ENCODE measurements around the gene PEX19.

PEX19 gene

DNA sequence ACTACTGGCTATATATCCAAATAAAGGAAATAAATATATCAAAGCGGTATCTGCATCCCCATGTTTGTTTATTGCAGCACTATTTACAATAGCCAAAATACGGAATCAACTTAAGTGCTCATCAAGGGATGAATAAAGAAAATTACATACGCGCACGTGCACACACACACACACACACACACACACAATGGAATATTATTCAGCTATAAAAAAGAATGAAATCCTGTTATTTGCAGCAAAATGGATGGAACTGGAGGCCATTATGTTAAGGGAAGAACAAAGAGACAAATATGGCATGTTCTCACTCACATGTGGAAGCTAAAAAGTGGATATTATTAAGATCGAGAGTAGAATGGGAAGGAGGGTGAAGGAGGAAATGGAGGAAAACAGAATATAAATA lies 37.9 kb upstream of the PEX19 start:
- DNase-seq (ENCODE audit: low read depth) = no peak
- TF ChIP-seq, protein P1, sequence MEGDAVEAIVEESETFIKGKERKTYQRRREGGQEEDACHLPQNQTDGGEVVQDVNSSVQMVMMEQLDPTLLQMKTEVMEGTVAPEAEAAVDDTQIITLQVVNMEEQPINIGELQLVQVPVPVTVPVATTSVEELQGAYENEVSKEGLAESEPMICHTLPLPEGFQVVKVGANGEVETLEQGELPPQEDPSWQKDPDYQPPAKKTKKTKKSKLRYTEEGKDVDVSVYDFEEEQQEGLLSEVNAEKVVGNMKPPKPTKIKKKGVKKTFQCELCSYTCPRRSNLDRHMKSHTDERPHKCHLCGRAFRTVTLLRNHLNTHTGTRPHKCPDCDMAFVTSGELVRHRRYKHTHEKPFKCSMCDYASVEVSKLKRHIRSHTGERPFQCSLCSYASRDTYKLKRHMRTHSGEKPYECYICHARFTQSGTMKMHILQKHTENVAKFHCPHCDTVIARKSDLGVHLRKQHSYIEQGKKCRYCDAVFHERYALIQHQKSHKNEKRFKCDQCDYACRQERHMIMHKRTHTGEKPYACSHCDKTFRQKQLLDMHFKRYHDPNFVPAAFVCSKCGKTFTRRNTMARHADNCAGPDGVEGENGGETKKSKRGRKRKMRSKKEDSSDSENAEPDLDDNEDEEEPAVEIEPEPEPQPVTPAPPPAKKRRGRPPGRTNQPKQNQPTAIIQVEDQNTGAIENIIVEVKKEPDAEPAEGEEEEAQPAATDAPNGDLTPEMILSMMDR (IDR thresholded peaks at IDR 0.05; ENCODE audit: insufficient read depth, low read depth, low read length, missing control alignments) = no peak

GRCh38 chr1:160315359-160315758 lies 30.4 kb upstream of the PEX19 start:
- DNase-seq (ENCODE audit: low read depth) = no peak
- TF ChIP-seq, protein P1 (IDR thresholded peaks at IDR 0.05; ENCODE audit: insufficient read depth, low read depth, low read length, missing control alignments) = no peak
- H3K4me3 ChIP-seq (ENCODE audit: low read length) = no peak overlapping the region

More for the DNA sequence above, 37.9 kb upstream of the PEX19 start:
- no peak overlapping the region for H3K4me3 ChIP-seq (ENCODE audit: low read length)

DNA sequence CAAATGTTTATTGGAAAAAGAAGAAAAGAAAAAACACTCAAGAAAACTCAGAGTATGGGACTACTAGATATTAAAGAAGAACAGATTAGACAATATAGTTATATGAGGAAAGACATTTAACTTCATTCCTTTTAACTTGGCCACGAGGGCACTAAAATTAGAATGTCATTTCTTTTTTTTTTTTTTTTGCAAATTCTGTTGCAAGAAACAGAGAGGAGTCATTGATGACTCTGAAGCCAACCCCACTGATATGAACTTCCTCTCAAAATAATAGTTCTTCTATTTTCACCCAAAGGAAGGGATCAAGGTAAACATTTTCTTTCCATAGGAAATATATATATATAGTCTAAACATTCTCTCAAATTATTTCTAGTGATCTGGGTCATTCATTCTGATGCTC lies 24.6 kb upstream of the PEX19 start:
- TF ChIP-seq, protein P1 (IDR thresholded peaks at IDR 0.05; ENCODE audit: insufficient read depth, low read depth, low read length, missing control alignments) = no peak
- no peak overlapping the region for H3K4me3 ChIP-seq (ENCODE audit: low read length)
- DNase-seq (ENCODE audit: low read depth) = no peak

GRCh38 chr1:160309185-160309557 lies 24.2 kb upstream of the PEX19 start:
- TF ChIP-seq, protein P1 (IDR thresholded peaks at IDR 0.05; ENCODE audit: insufficient read depth, low read depth, low read length, missing control alignments) = no peak
- H3K4me3 ChIP-seq (ENCODE audit: low read length) = no peak overlapping the region
- peak; percentile 33 for DNase-seq (ENCODE audit: low read depth)

GRCh38 chr1:160308451-160309184 lies 23.7 kb upstream of the PEX19 start:
- TF ChIP-seq, protein P1 (IDR thresholded peaks at IDR 0.05; ENCODE audit: insufficient read depth, low read depth, low read length, missing control alignments) = no peak
- no peak for DNase-seq (ENCODE audit: low read depth)

DNA sequence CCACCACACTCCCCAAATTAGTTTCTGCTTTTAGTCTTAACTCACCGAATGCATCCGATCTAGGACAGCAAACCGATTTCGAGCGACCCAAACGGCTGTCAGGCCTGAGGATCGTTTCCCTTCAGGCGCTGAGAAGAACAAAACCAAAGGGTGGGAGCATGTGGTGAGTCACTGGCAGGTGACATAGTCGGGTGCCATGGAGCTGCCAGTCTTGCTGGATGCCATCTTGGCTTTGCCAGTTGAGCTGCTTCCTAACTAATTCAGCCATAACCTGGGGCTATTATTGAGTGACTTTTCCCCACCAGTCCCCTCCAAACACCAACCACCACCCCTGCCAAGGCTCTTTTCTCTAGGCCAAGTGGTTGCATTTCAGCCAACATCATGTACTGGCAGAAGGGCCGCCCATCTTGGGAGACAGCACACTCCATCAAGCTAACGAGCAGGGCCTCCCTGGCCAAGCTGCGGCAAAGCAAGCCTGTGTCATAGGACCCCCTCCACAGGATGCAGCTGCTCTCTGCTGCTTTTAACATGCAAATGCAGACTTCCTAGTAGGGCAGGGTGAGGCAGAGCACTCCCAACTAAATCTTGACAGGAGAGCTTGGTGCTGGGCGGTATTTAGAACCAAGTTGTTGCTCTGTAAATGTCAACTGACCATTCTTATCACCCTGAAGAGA lies 22.3 kb upstream of the PEX19 start:
- TF ChIP-seq, protein P1 (IDR thresholded peaks at IDR 0.05; ENCODE audit: insufficient read depth, low read depth, low read length, missing control alignments) = no peak
- H3K4me3 ChIP-seq (ENCODE audit: low read length) = no peak overlapping the region
- no peak for DNase-seq (ENCODE audit: low read depth)

More at GRCh38 chr1:160308451-160309184, 23.7 kb upstream of the PEX19 start:
- H3K4me3 ChIP-seq (ENCODE audit: low read length) = no peak overlapping the region

All from epithelial cell of esophagus (primary cell).